H9 (cell line): ENCODE measurements around the gene YOD1. TPM values are rescaled to one million over a fixed set of nuclear protein-coding genes. Genes with fewer than 3 reads are reported as not detected.

Experiments used
- DNase-seq: peaks from one replicate; pipeline ENCODE4 v3.0.0-alpha.2; 2017
- H2AFZ ChIP-seq: one replicate; pipeline ENCODE4 v1.6.1; 2013; ENCODE audit warnings: mild to moderate bottlenecking, low read length, control low read depth, moderate library complexity
- H2AK5ac ChIP-seq: 2 replicates; pipeline ENCODE4 v1.6.1; 2013; ENCODE audit warnings: low read length, control low read depth, mixed read lengths; ENCODE audit not compliant: insufficient read length
- H2BK120ac ChIP-seq: one replicate; pipeline ENCODE4 v1.6.1; 2013; ENCODE audit warnings: low read depth, mild to moderate bottlenecking, low read length, control low read depth, inconsistent platforms; ENCODE audit not compliant: poor library complexity, severe bottlenecking
- H2BK12ac ChIP-seq: 2 replicates; pipeline ENCODE4 v1.6.1; 2013; ENCODE audit warnings: low read length, control low read depth, mixed read lengths, low read depth; ENCODE audit not compliant: insufficient read length
- H2BK15ac ChIP-seq: 2 replicates; pipeline ENCODE4 v1.6.1; 2013; ENCODE audit warnings: low read depth, low read length, control low read depth
- H2BK20ac ChIP-seq: one replicate; pipeline ENCODE4 v1.6.1; 2013; ENCODE audit warnings: low read depth, mild to moderate bottlenecking, low read length, control low read depth, inconsistent platforms; ENCODE audit not compliant: poor library complexity, severe bottlenecking
- H2BK5ac ChIP-seq: 2 replicates; pipeline ENCODE4 v1.6.1; 2013; ENCODE audit warnings: low read length, control low read depth, mixed read lengths; ENCODE audit not compliant: insufficient read length
- H3K14ac ChIP-seq: 2 replicates; pipeline ENCODE4 v1.6.1; 2013; ENCODE audit warnings: low read length, control low read depth; ENCODE audit not compliant: insufficient read depth
- H3K18ac ChIP-seq: 2 replicates; pipeline ENCODE4 v1.6.1; 2013; ENCODE audit warnings: low read depth, mild to moderate bottlenecking, mixed read lengths, low read length, control low read depth; ENCODE audit not compliant: insufficient read length
- H3K23ac ChIP-seq: 2 replicates; pipeline ENCODE4 v1.6.1; 2013; ENCODE audit warnings: low read length, control low read depth, mixed read lengths, low read depth; ENCODE audit not compliant: insufficient read length
- H3K23me2 ChIP-seq: 2 replicates; pipeline ENCODE4 v1.6.1; 2013; ENCODE audit warnings: low read depth, mild to moderate bottlenecking, mixed read lengths, low read length, control low read depth; ENCODE audit not compliant: insufficient read length, poor library complexity, severe bottlenecking
- H3K27ac ChIP-seq: 2 replicates; pipeline ENCODE4 v1.5.1; 2013; ENCODE audit warnings: low read length, control low read depth, mixed read lengths, low read depth; ENCODE audit not compliant: insufficient read length
- H3K27me3 ChIP-seq: 2 replicates; pipeline ENCODE4 v1.6.1; 2013; ENCODE audit warnings: low read length, control low read depth, inconsistent platforms; ENCODE audit not compliant: insufficient read depth
- H3K4ac ChIP-seq: 2 replicates; pipeline ENCODE4 v1.6.1; 2013; ENCODE audit warnings: low read depth, mild to moderate bottlenecking, control low read depth, inconsistent platforms, low read length, moderate library complexity
- H3K4me1 ChIP-seq: 2 replicates; pipeline ENCODE4 v1.6.1; 2013; ENCODE audit warnings: low read length, control low read depth, inconsistent platforms; ENCODE audit not compliant: insufficient read depth
- H3K4me2 ChIP-seq: 2 replicates; pipeline ENCODE4 v1.6.1; 2013; ENCODE audit warnings: low read length, control low read depth, mixed read lengths; ENCODE audit not compliant: insufficient read length, insufficient read depth
- H3K56ac ChIP-seq: 2 replicates; pipeline ENCODE4 v1.6.1; 2013; ENCODE audit warnings: low read depth, mild to moderate bottlenecking, mixed read lengths, low read length, control low read depth; ENCODE audit not compliant: insufficient read length
- H3K79me1 ChIP-seq: 2 replicates; pipeline ENCODE4 v1.6.1; 2013; ENCODE audit warnings: low read depth, mild to moderate bottlenecking, moderate library complexity, low read length, control low read depth, inconsistent platforms; ENCODE audit not compliant: insufficient read depth, poor library complexity, severe bottlenecking
- H3K79me2 ChIP-seq: 2 replicates; pipeline ENCODE4 v1.6.1; 2013; ENCODE audit warnings: low read length, control low read depth, inconsistent platforms; ENCODE audit not compliant: insufficient read depth
- H3K9ac ChIP-seq: 2 replicates; pipeline ENCODE4 v1.6.1; 2013; ENCODE audit warnings: low read length, control low read depth, mixed read lengths; ENCODE audit not compliant: insufficient read length; ENCODE audit errors: extremely low read depth
- H3K9me3 ChIP-seq: one replicate; pipeline ENCODE4 v1.6.1; 2013; ENCODE audit warnings: low read depth, low read length, inconsistent platforms; ENCODE audit not compliant: control insufficient read depth
- H3T11ph ChIP-seq: one replicate; pipeline ENCODE4 v1.6.1; 2013; ENCODE audit warnings: mild to moderate bottlenecking, low read length, control low read depth, inconsistent platforms
- H4K20me1 ChIP-seq: one replicate; pipeline ENCODE4 v1.6.1; 2013; ENCODE audit not compliant: control insufficient read depth, insufficient read length, insufficient read depth
- H4K5ac ChIP-seq: 2 replicates; pipeline ENCODE4 v1.6.1; 2013; ENCODE audit warnings: low read depth, mild to moderate bottlenecking, mixed read lengths, low read length, control low read depth; ENCODE audit not compliant: insufficient read length
- H4K8ac ChIP-seq: replicated peaks from 2 replicates; pipeline ENCODE4 v1.6.1; 2013; ENCODE audit warnings: low read length, control low read depth, mixed read lengths, low read depth; ENCODE audit not compliant: insufficient read length
- H4K91ac ChIP-seq: 2 replicates; pipeline ENCODE4 v1.6.1; 2013; ENCODE audit warnings: low read depth, mild to moderate bottlenecking, moderate library complexity, mixed read lengths, low read length, control low read depth; ENCODE audit not compliant: insufficient read length
- H3K27ac Mint-ChIP-seq, 3 experiments: 2 replicates in 2 of 3; 3 replicates in 1 of 3; pipeline ENCODE4 v1.8.0; 2020 to 2021; ENCODE audit warnings: mixed read lengths in 3 of 3, mild to moderate bottlenecking in 1 of 3, moderate library complexity in 1 of 3
- H3K27me3 Mint-ChIP-seq: 2 replicates; pipeline ENCODE4 v1.8.0; 2021; ENCODE audit warnings: low read depth, mild to moderate bottlenecking, moderate library complexity, mixed read lengths
- H3K36me3 Mint-ChIP-seq, 3 experiments: 2 replicates in 2 of 3; 3 replicates in 1 of 3; pipeline ENCODE4 v1.8.0; 2020 to 2021; ENCODE audit warnings: low read depth in 3 of 3, mixed read lengths in 3 of 3; ENCODE audit not compliant: insufficient read depth in 1 of 3
- H3K4me1 Mint-ChIP-seq, 2 experiments: 2 replicates each; pipeline ENCODE4 v1.8.0; 2020; ENCODE audit warnings: mixed read lengths in 2 of 2
- H3K4me3 Mint-ChIP-seq, 2 experiments: 2 replicates in 1 of 2; 3 replicates in 1 of 2; pipeline ENCODE4 v1.8.0; 2020 to 2021; ENCODE audit warnings: mild to moderate bottlenecking in 2 of 2, mixed read lengths in 2 of 2, moderate library complexity in 1 of 2
- H3K9me3 Mint-ChIP-seq, 2 experiments: 2 replicates in 1 of 2; 3 replicates in 1 of 2; pipeline ENCODE4 v1.8.0; 2020; ENCODE audit warnings: mild to moderate bottlenecking in 2 of 2, mixed read lengths in 2 of 2, moderate library complexity in 1 of 2
- CTCF ChIP-seq: fragments of 200-600 bp; sonication (generic); conservative IDR thresholded peaks from 3 replicates; pipeline ENCODE4 v1.8.0; 2021; ENCODE audit warnings: antibody characterized with exemption, mild to moderate bottlenecking
- WGBS: extraction: QIAGEN DNeasy Blood & Tissue Kit; methylation state at CpG from one replicate; pipeline ENCODE4 v1.1.7; 2013; ENCODE audit warnings: missing lambda C conversion rate, low lambda C conversion rate, mixed read lengths; ENCODE audit not compliant: insufficient read length; ENCODE audit errors: extremely low coverage; 5-methylcytosine and 5-hydroxymethylcytosine counted together
- total RNA-seq: library from RNA; stranded (reverse); gene quantifications from 2 replicates; pipeline ENCODE4 v1.2.1, GENCODE V29; 2021

Gene YOD1
- total RNA-seq, 1 experiment from 2014 or later, result 8.6 TPM

DNA sequence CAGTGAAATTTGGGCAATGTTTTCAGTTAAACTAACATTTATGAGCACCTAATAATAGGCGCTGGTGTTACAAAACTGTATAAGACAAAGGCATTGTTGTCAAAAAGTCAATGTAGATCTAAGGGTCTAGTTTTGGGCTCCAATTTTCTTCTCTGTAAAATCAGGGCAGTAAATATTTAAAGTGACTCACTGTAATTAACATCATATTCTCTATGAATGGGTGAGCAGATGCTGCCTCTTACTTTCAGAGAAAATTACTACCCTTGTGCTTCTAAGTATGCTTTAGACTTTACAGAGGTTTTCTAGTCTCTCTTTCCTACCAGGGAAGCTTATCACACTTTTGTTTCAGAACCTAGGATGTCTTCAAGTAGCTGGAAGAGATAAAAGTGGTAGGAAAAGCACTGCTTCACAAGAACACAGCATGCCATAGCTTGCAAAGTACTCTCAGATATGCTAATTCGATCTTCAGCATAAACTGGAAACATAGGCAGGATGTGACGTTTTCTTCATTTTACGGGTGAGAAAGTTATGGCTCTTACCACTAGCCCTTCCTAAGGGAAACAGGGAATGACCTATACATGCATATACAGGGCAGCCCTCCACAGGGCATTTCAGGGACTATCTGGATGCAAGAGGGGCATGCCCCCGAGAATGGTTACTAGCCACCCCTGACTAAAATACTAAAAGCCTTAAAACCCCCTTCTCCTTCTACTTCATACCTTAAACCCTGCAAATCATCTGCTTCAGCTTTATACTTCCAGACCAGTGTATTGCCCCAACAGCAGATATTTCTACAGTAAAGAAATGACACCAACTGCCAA is 21.1 kb downstream of the YOD1 start:
- Histone ChIP-seq H2BK5ac (no peak overlapping the region), H4K91ac (no peak overlapping the region), H4K8ac (no peak overlapping the region), H3K4me1 (peaks cover 26% of the 10 kb centered on the region), H3K27ac (no peak overlapping the region), H3T11ph (no peak overlapping the region), H3K9ac (no peak overlapping the region), H3K18ac (no peak overlapping the region), H3K23me2 (no peaks in the 10 kb centered on the region), H4K5ac (no peak overlapping the region), H3K79me2 (no peaks in the 10 kb centered on the region; the same call in 1 of the 2 replicates), H3K27me3 (no peaks in the 10 kb centered on the region), H3K79me1 (no peaks in the 10 kb centered on the region), H3K4ac (no peak overlapping the region), H3K23ac (no peak overlapping the region), H2BK20ac (no peak overlapping the region), H3K56ac (no peak overlapping the region), H3K14ac (no peak overlapping the region), H4K20me1 (no peaks in the 10 kb centered on the region), H2AK5ac (no peak overlapping the region), H3K9me3 (no peaks in the 10 kb centered on the region), H3K4me2 (no peak overlapping the region), H2BK15ac (no peak overlapping the region), H2AFZ (no peak overlapping the region), H2BK120ac (no peak overlapping the region), H2BK12ac (no peak overlapping the region)
- Mint-ChIP-seq H3K36me3 (no peaks in the 10 kb centered on the region; a peak in 1 of 7 replicates), H3K9me3 (no peaks in the 10 kb centered on the region), H3K27me3 (no peaks in the 10 kb centered on the region), H3K4me3 (no peak overlapping the region), H3K27ac (no peak overlapping the region), H3K4me1 (peaks cover 51 to 57% of the 10 kb centered on the region in 2 experiments)
- no CpG with 5 or more reads among the region's 5 CpGs for WGBS
- no peak for DNase-seq
- TF ChIP-seq CTCF, result no peak
